Tibial artery (tissue), 4 donors: Measurements from ENCODE around the gene KIRREL3.

ENCODE experiments used
- DNase-seq, 2 donors: peaks; one replicate each; pipeline ENCODE4 v3.0.0-alpha.2; 2019
- H3K27ac ChIP-seq, 2 donors: fragments of 200-600 bp; sonication (generic) in 1 of 2; 1 replicate in 1 of 2; 2 replicates in 1 of 2; pipeline ENCODE4 v1.5.1; 2018 to 2019; ENCODE audit warnings: mild to moderate bottlenecking in 1 of 2
- H3K27me3 ChIP-seq, 2 donors: fragments of 200-600 bp; sonication (generic) in 1 of 2; one replicate each; pipeline versions ENCODE4 v1.5.1 to v1.6.0; 2016 to 2019
- H3K36me3 ChIP-seq, 3 donors: fragments of 200-600 bp; sonication (generic) in 2 of 3; one replicate each; pipeline ENCODE4 v1.5.1; 2016 to 2019; ENCODE audit warnings: mild to moderate bottlenecking in 2 of 3
- H3K4me1 ChIP-seq, 4 donors: fragments of 200-600 bp; sonication (generic) in 2 of 4; 1 replicate in 3 of 4; 2 replicates in 1 of 4; pipeline ENCODE4 v1.5.1; 2016 to 2019
- H3K4me3 ChIP-seq, 2 donors: fragments of 200-600 bp; sonication (generic) in 1 of 2; 1 replicate in 1 of 2; 2 replicates in 1 of 2; pipeline ENCODE4 v1.5.1; 2018 to 2019; ENCODE audit warnings: mild to moderate bottlenecking in 2 of 2
- H3K9me3 ChIP-seq, 3 donors: fragments of 200-600 bp; sonication (generic) in 1 of 3; one replicate each; pipeline ENCODE4 v1.5.1; 2016 to 2019
- intact Hi-C: fragments of 100-400 bp; cut with DNase I; formaldehyde crosslinking; loops from one replicate; pipeline ENCODE4 v1.15.0; 2023; ENCODE audit warnings: low total_unique reads
- TF ChIP-seq, protein P1 (sequence below), 2 experiments: fragments of 200-600 bp in 1 of 2; fragments of 450-650 bp in 1 of 2; IDR thresholded peaks; one replicate each; pipeline ENCODE4 v1.5.1; 2017 to 2019; ENCODE audit warnings: antibody characterized with exemption in 2 of 2, mild to moderate bottlenecking in 1 of 2, moderate library complexity in 1 of 2

The KIRREL3 gene

GRCh38 chr11:126615845-126616244, 384.7 kb downstream of the KIRREL3 start:
- H3K27ac ChIP-seq = no peak overlapping the region
- H3K4me3 ChIP-seq = no peak overlapping the region
- TF ChIP-seq, protein P1, sequence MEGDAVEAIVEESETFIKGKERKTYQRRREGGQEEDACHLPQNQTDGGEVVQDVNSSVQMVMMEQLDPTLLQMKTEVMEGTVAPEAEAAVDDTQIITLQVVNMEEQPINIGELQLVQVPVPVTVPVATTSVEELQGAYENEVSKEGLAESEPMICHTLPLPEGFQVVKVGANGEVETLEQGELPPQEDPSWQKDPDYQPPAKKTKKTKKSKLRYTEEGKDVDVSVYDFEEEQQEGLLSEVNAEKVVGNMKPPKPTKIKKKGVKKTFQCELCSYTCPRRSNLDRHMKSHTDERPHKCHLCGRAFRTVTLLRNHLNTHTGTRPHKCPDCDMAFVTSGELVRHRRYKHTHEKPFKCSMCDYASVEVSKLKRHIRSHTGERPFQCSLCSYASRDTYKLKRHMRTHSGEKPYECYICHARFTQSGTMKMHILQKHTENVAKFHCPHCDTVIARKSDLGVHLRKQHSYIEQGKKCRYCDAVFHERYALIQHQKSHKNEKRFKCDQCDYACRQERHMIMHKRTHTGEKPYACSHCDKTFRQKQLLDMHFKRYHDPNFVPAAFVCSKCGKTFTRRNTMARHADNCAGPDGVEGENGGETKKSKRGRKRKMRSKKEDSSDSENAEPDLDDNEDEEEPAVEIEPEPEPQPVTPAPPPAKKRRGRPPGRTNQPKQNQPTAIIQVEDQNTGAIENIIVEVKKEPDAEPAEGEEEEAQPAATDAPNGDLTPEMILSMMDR (IDR thresholded peaks at IDR 0.05) = no peak
- peaks cover 0 to 3% of the 10 kb centered on the region in 2 donors for H3K27me3 ChIP-seq
- H3K4me1 ChIP-seq = no peaks in the 10 kb centered on the region
- no peaks in the 10 kb centered on the region for H3K36me3 ChIP-seq
- DNase-seq = peak in 1 of 2 donors; percentile 41
- H3K9me3 ChIP-seq = no peaks in the 10 kb centered on the region
- intact Hi-C loops = no loop called here

GRCh38 chr11:126613272-126613671, 387.3 kb downstream of the KIRREL3 start:
- intact Hi-C loops = no loop called here
- TF ChIP-seq, protein P1 (IDR thresholded peaks at IDR 0.05) = no peak
- no peaks in the 10 kb centered on the region for H3K4me1 ChIP-seq

GRCh38 chr11:126612671-126613070, 387.9 kb downstream of the KIRREL3 start:
- H3K36me3 ChIP-seq = no peaks in the 10 kb centered on the region
- intact Hi-C loops = no loop called here
- no peak overlapping the region for H3K4me3 ChIP-seq
- no peak overlapping the region for H3K27ac ChIP-seq
- TF ChIP-seq, protein P1 (IDR thresholded peaks at IDR 0.05) = no peak
- H3K27me3 ChIP-seq = peaks cover 0 to 16% of the 10 kb centered on the region in 2 donors
- DNase-seq = no peak
- H3K9me3 ChIP-seq = no peaks in the 10 kb centered on the region
- H3K4me1 ChIP-seq = no peaks in the 10 kb centered on the region

More at GRCh38 chr11:126613272-126613671, 387.3 kb downstream of the KIRREL3 start:
- Histone ChIP-seq H3K9me3 (no peaks in the 10 kb centered on the region), H3K36me3 (no peaks in the 10 kb centered on the region), H3K27me3 (peaks cover 0 to 12% of the 10 kb centered on the region in 2 donors), H3K27ac (no peak overlapping the region), H3K4me3 (no peak overlapping the region)
- no peak for DNase-seq

DNA sequence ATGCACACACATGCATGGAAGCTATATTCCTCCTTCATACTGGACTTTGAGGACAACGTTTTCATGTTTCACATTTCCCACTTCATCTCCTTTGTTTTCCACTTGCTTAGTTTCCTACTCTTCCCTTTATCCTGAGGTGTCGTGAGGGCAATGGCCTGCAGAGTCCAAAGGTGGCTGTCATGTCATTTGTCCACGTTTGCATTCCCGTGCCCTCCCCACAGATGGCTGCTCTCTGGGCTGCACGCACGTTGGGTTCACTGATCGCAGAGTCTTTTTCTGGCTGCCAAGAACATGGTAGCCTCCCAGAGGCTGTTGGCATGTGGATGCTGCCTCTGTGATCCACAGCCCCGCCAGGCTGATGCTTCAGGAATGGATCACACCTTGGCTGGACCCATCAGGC, 389.1 kb downstream of the KIRREL3 start:
- no peak overlapping the region for H3K4me3 ChIP-seq
- TF ChIP-seq, protein P1 (IDR thresholded peaks at IDR 0.05) = no peak
- H3K4me1 ChIP-seq = no peaks in the 10 kb centered on the region
- peaks cover 0 to 28% of the 10 kb centered on the region in 2 donors for H3K27me3 ChIP-seq
- H3K36me3 ChIP-seq = no peaks in the 10 kb centered on the region
- no peak for DNase-seq
- H3K9me3 ChIP-seq = no peaks in the 10 kb centered on the region
- intact Hi-C loops = no loop called here
- H3K27ac ChIP-seq = no peak overlapping the region

DNA sequence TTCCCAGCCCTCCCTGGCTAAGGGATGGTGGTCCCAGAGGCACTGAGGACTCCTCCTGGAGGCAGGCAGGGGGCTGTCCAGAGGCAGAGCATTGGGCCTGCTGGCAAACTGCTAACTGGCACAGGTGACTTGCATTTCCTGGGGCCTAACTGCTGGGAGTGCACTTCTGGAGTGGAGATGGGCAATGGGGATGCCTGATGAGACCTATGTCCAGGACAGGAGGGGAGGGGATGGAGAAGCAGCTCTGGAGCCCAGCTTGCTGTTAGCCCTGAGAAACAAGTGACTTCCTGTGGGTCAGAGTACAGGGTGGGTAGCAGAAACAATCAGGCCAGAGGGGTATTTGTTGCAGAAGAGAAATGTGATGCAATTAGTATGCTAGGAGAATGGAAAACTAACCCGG, 391.9 kb downstream of the KIRREL3 start:
- no peak for DNase-seq
- Histone ChIP-seq H3K27ac (no peak overlapping the region), H3K36me3 (no peaks in the 10 kb centered on the region), H3K4me1 (no peaks in the 10 kb centered on the region), H3K9me3 (no peaks in the 10 kb centered on the region), H3K4me3 (no peak overlapping the region), H3K27me3 (peaks cover 0 to 45% of the 10 kb centered on the region in 2 donors)
- TF ChIP-seq, protein P1 (IDR thresholded peaks at IDR 0.05) = no peak
- intact Hi-C loops = no loop called here
